ENCODE measurements around the gene MECR.
"Not testable (repeated sequence)": the region's sequence is repeated elsewhere in the genome, so short reads cannot be mapped to it uniquely, and the experiment has no call there.

The MECR gene

GRCh38 chr1:29180497-29181412 lies 50.0 kb downstream of the MECR start:
- in situ Hi-C loops (cut with HindIII; ENCODE audit: low sequenced_read_pairs) = no loop called here

GRCh38 chr1:29179641-29180184 lies 51.0 kb downstream of the MECR start:
- in situ Hi-C loops (cut with HindIII; ENCODE audit: low sequenced_read_pairs) = no loop called here

- in situ Hi-C loops (cut with HindIII; ENCODE audit: low sequenced_read_pairs) = no loop called here
Observed at GRCh38 chr1:29177022-29177705, 53.6 kb downstream of the MECR start.

GRCh38 chr1:29176576-29176975 lies 54.2 kb downstream of the MECR start:
- in situ Hi-C loops (cut with HindIII; ENCODE audit: low sequenced_read_pairs) = no loop called here

- in situ Hi-C loops (cut with HindIII; ENCODE audit: low sequenced_read_pairs) = no loop called here
Observed at GRCh38 chr1:29172415-29172939, 58.3 kb downstream of the MECR start.

- in situ Hi-C loops (cut with HindIII; ENCODE audit: low sequenced_read_pairs) = no loop called here
Observed at GRCh38 chr1:29171521-29171920, 59.2 kb downstream of the MECR start.

GRCh38 chr1:29171089-29171488 lies 59.6 kb downstream of the MECR start:
- in situ Hi-C loops (cut with HindIII; ENCODE audit: low sequenced_read_pairs) = no loop called here

- in situ Hi-C loops (cut with HindIII; ENCODE audit: low sequenced_read_pairs) = no loop called here
Observed at GRCh38 chr1:29169976-29170375, 60.8 kb downstream of the MECR start.

- in situ Hi-C loops (cut with HindIII; ENCODE audit: low sequenced_read_pairs) = no loop called here
Observed at GRCh38 chr1:29167904-29168303, 62.8 kb downstream of the MECR start.

GRCh38 chr1:29166291-29166878 lies 64.3 kb downstream of the MECR start:
- in situ Hi-C loops (cut with HindIII; ENCODE audit: low sequenced_read_pairs) = no loop called here

- in situ Hi-C loops (cut with HindIII; ENCODE audit: low sequenced_read_pairs) = no loop called here
Observed at GRCh38 chr1:29164588-29164987, 66.1 kb downstream of the MECR start.

- in situ Hi-C loops (cut with HindIII; ENCODE audit: low sequenced_read_pairs) = no loop called here
Observed at GRCh38 chr1:29162476-29163138, 68.1 kb downstream of the MECR start.

- in situ Hi-C loops (cut with HindIII; ENCODE audit: low sequenced_read_pairs) = no loop called here
Observed at GRCh38 chr1:29162025-29162424, 68.7 kb downstream of the MECR start.

GRCh38 chr1:29159773-29160172 lies 71.0 kb downstream of the MECR start:
- in situ Hi-C loops (cut with HindIII; ENCODE audit: low sequenced_read_pairs) = no loop called here

- in situ Hi-C loops (cut with HindIII; ENCODE audit: low sequenced_read_pairs) = no loop called here
Observed at GRCh38 chr1:29157269-29157601, 73.5 kb downstream of the MECR start.

- in situ Hi-C loops (cut with HindIII; ENCODE audit: low sequenced_read_pairs) = no loop called here
Observed at GRCh38 chr1:29156543-29157268, 74.0 kb downstream of the MECR start.

- in situ Hi-C loops (cut with HindIII; ENCODE audit: low sequenced_read_pairs) = no loop called here
Observed at GRCh38 chr1:29152046-29152805, 78.5 kb downstream of the MECR start.

GRCh38 chr1:29150346-29150745 lies 80.4 kb downstream of the MECR start:
- in situ Hi-C loops (cut with HindIII; ENCODE audit: low sequenced_read_pairs) = not testable (repeated sequence)

GRCh38 chr1:29148656-29149491 lies 81.9 kb downstream of the MECR start:
- in situ Hi-C loops (cut with HindIII; ENCODE audit: low sequenced_read_pairs) = no loop called here
